ENCODE measurements around the gene JMJD1C. TPM values are rescaled to one million over a fixed set of nuclear protein-coding genes. Genes with fewer than 3 reads are reported as not detected.
"Not testable (repeated sequence)": the region's sequence is repeated elsewhere in the genome, so short reads cannot be mapped to it uniquely, and the experiment has no call there.

Gene JMJD1C
- total RNA-seq, 4 donors from 2014 or later = 76.2 to 150 (median 101) TPM

DNA sequence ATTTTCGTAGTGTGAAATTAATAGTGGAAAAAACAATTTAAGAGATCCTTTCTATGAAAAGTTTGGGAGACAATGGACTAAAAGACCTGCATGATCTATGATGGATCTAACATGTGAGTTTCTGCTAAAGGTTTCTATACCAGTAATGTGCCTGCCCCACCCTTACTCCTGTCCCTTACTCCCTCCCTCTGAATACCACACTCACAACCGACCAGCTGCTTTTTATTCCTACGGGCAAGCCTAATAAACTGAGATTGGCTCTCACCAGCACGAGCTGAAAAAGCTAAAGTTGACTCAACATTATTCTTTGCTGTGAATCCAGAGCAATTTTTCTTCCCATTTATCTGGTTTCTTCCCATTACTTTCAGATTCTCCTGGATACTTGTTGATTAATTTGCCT is 37.6 kb upstream of the JMJD1C start:
- Histone ChIP-seq H3K36me3 (no peaks in the 10 kb centered on the region), H3K4me3 (no peak overlapping the region), H3K9me3 (no peaks in the 10 kb centered on the region), H3K27ac (no peak overlapping the region), H3K4me1 (peaks cover 0 to 47% (median 3%) of the 10 kb centered on the region in 3 donors), H3K27me3 (no peaks in the 10 kb centered on the region)
- WGBS, 2 donors (ENCODE audit: low coverage in 1 of 2) = 41 to 55% methylated on average over 4 of the region's 4 CpGs
- no peak for ATAC-seq
- no peak for TF ChIP-seq POLR2AphosphoS5 (IDR thresholded peaks at IDR 0.05)
- TF ChIP-seq, protein P1, sequence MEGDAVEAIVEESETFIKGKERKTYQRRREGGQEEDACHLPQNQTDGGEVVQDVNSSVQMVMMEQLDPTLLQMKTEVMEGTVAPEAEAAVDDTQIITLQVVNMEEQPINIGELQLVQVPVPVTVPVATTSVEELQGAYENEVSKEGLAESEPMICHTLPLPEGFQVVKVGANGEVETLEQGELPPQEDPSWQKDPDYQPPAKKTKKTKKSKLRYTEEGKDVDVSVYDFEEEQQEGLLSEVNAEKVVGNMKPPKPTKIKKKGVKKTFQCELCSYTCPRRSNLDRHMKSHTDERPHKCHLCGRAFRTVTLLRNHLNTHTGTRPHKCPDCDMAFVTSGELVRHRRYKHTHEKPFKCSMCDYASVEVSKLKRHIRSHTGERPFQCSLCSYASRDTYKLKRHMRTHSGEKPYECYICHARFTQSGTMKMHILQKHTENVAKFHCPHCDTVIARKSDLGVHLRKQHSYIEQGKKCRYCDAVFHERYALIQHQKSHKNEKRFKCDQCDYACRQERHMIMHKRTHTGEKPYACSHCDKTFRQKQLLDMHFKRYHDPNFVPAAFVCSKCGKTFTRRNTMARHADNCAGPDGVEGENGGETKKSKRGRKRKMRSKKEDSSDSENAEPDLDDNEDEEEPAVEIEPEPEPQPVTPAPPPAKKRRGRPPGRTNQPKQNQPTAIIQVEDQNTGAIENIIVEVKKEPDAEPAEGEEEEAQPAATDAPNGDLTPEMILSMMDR (IDR thresholded peaks at IDR 0.05) = no peak
- no peak for TF ChIP-seq POLR2A (IDR thresholded peaks at IDR 0.05)
- no peak for TF ChIP-seq EP300 (IDR thresholded peaks at IDR 0.05)

DNA sequence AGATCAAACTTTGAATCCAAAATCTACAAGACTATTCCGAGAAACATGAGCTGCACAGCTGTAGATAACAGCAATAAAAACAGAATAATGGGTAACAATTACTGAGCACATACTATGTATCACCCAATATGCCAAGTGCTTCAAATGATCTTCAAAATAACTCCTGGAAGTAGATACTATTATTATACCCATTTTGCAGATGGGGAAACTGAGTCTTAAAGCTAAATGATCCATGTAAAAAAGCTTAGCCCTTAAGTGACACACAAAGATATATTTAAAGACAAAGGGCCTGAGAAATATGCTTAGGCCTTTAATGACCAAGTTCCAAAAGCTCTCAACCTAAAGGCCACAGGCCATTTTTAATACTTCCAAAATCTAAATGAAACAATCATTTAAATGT is 37.1 kb upstream of the JMJD1C start:
- Histone ChIP-seq H3K9me3 (no peaks in the 10 kb centered on the region), H3K27ac (no peak overlapping the region), H3K27me3 (no peaks in the 10 kb centered on the region), H3K4me1 (peaks cover 0 to 53% (median 3%) of the 10 kb centered on the region in 3 donors), H3K36me3 (no peaks in the 10 kb centered on the region), H3K4me3 (no peak overlapping the region)
- WGBS, 2 donors (ENCODE audit: low coverage in 1 of 2) = 89 to 100% methylated on average over 1 of the region's 1 CpG
- ATAC-seq = no peak
- TF ChIP-seq POLR2AphosphoS5 (IDR thresholded peaks at IDR 0.05) (no peak), EP300 (IDR thresholded peaks at IDR 0.05) (no peak), POLR2A (IDR thresholded peaks at IDR 0.05) (no peak)
- TF ChIP-seq, protein P1 (IDR thresholded peaks at IDR 0.05) = no peak

GRCh38 chr10:63501954-63502353 is 36.2 kb upstream of the JMJD1C start:
- no peak for ATAC-seq
- WGBS, 2 donors (ENCODE audit: low coverage in 1 of 2) = 89 to 92% methylated on average over 1 of the region's 1 CpG
- no peaks in the 10 kb centered on the region for H3K36me3 ChIP-seq
- no peak overlapping the region for H3K27ac ChIP-seq
- H3K27me3 ChIP-seq = no peaks in the 10 kb centered on the region
- no peak for TF ChIP-seq POLR2AphosphoS5 (IDR thresholded peaks at IDR 0.05)
- no peak for TF ChIP-seq POLR2A (IDR thresholded peaks at IDR 0.05)
- no peak for TF ChIP-seq EP300 (IDR thresholded peaks at IDR 0.05)
- TF ChIP-seq, protein P1 (IDR thresholded peaks at IDR 0.05) = no peak
- no peak overlapping the region for H3K4me3 ChIP-seq
- H3K4me1 ChIP-seq = peaks cover 0 to 54% (median 3%) of the 10 kb centered on the region in 3 donors
- no peaks in the 10 kb centered on the region for H3K9me3 ChIP-seq

GRCh38 chr10:63500551-63500950 is 34.8 kb upstream of the JMJD1C start:
- peaks cover 0 to 40% (median 3%) of the 10 kb centered on the region in 3 donors for H3K4me1 ChIP-seq
- not testable (repeated sequence) for H3K27me3 ChIP-seq, H3K27ac ChIP-seq, H3K9me3 ChIP-seq, ATAC-seq, H3K4me3 ChIP-seq, H3K36me3 ChIP-seq
- 86 to 88% methylated on average over 3 to 5 of the region's 5 CpGs for WGBS, 2 donors (ENCODE audit: low coverage in 1 of 2)

DNA sequence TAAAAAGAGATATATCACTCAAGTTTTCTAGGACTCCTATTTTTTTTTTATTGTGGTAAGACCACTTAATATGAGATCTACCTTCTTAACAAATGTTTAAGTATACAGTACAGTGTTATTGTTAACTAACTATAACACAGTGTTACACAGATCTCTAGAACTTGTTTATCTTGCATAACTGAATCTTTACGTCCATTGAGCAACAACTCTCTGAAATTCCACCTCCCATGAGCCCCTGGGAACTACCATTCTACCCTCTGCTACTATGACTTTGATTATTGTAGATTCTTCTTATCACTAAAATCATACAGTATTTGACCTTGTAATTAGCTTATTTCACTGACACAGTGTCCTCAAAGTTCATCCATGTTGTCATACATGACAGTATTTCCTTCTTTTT is 32.9 kb upstream of the JMJD1C start:
- ATAC-seq = no peak
- H3K27ac ChIP-seq = no peak overlapping the region
- WGBS, 2 donors (ENCODE audit: low coverage in 1 of 2) = 25 to 69% methylated on average over 1 of the region's 1 CpG

More for the DNA sequence above, 32.9 kb upstream of the JMJD1C start:
- no peaks in the 10 kb centered on the region for H3K36me3 ChIP-seq
- H3K4me1 ChIP-seq = peaks cover 0 to 22% (median 2%) of the 10 kb centered on the region in 3 donors
- no peaks in the 10 kb centered on the region for H3K27me3 ChIP-seq
- TF ChIP-seq, protein P1 (IDR thresholded peaks at IDR 0.05) = no peak
- TF ChIP-seq POLR2AphosphoS5 (IDR thresholded peaks at IDR 0.05) (no peak), POLR2A (IDR thresholded peaks at IDR 0.05) (no peak), EP300 (IDR thresholded peaks at IDR 0.05) (no peak)
- H3K4me3 ChIP-seq = no peak overlapping the region
- H3K9me3 ChIP-seq = no peaks in the 10 kb centered on the region
